Spleen (tissue), 7 donors: ENCODE results near the gene GTF3C5.
"Not testable (repeated sequence)": the region's sequence is repeated elsewhere in the genome, so short reads cannot be mapped to it uniquely, and the experiment has no call there.

ENCODE experiments used
- POLR2A ChIP-seq, 3 donors: fragments of 450-650 bp; IDR thresholded peaks; one replicate each; pipeline ENCODE4 v1.5.1; 2017; ENCODE audit warnings: antibody characterized with exemption in 3 of 3, mild to moderate bottlenecking in 1 of 3
- POLR2AphosphoS5 ChIP-seq, 3 donors: sonication (generic); formaldehyde crosslinking; IDR thresholded peaks; one replicate each; pipeline ENCODE4 v1.5.1; 2017; ENCODE audit warnings: antibody characterized with exemption in 3 of 3
- TF ChIP-seq, protein P1 (sequence below), 11 experiments: fragments of 200-600 bp in 7 of 11; fragments of 450-650 bp in 4 of 11; sonication (generic) in 4 of 11; IDR thresholded peaks in 8 of 11; conservative IDR thresholded peaks in 3 of 11; 1 replicate in 7 of 11; 2 replicates in 4 of 11; pipeline versions ENCODE4 v1.4.0 to v1.8.0; 2016 to 2021; ENCODE audit warnings: antibody characterized with exemption in 11 of 11, inconsistent platforms in 4 of 11, mild to moderate bottlenecking in 1 of 11
- donor health status: DM: no; HTN: no; CAD: no; lungs with moderate emphysema.
- donor health status: DM: no; HTN: no; CAD: no.
- donor health status: DM: no; HTN: no; CAD: no.

- not testable (repeated sequence) for TF ChIP-seq POLR2AphosphoS5, POLR2A (IDR thresholded peaks at IDR 0.05)
- TF ChIP-seq, protein P1, sequence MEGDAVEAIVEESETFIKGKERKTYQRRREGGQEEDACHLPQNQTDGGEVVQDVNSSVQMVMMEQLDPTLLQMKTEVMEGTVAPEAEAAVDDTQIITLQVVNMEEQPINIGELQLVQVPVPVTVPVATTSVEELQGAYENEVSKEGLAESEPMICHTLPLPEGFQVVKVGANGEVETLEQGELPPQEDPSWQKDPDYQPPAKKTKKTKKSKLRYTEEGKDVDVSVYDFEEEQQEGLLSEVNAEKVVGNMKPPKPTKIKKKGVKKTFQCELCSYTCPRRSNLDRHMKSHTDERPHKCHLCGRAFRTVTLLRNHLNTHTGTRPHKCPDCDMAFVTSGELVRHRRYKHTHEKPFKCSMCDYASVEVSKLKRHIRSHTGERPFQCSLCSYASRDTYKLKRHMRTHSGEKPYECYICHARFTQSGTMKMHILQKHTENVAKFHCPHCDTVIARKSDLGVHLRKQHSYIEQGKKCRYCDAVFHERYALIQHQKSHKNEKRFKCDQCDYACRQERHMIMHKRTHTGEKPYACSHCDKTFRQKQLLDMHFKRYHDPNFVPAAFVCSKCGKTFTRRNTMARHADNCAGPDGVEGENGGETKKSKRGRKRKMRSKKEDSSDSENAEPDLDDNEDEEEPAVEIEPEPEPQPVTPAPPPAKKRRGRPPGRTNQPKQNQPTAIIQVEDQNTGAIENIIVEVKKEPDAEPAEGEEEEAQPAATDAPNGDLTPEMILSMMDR (IDR thresholded peaks at IDR 0.05 in 8 of 11, conservative IDR thresholded peaks at IDR 0.05 in 3 of 11) = not testable (repeated sequence)
These were observed 40.7 kb upstream of the GTF3C5 start for GRCh38 chr9:132989998-132990557.
